Stimulated activated CD8-positive, alpha-beta memory T cell treated with anti-CD3 and anti-CD28 coated beads, Interleukin-12 subunit alpha, Interleukin-12 subunit beta, amount 100 ng/mL, for 4 hours (primary cell): ENCODE results near the gene LIMCH1.

ENCODE experiments used
- DNase-seq: peaks from one replicate; pipeline ENCODE4 v3.0.0-alpha.2; 2020; ENCODE audit warnings: low read depth

Gene LIMCH1

GRCh38 chr4:41528512-41529205 is 9.3 kb upstream of the LIMCH1 start:
- no peak for DNase-seq

DNA sequence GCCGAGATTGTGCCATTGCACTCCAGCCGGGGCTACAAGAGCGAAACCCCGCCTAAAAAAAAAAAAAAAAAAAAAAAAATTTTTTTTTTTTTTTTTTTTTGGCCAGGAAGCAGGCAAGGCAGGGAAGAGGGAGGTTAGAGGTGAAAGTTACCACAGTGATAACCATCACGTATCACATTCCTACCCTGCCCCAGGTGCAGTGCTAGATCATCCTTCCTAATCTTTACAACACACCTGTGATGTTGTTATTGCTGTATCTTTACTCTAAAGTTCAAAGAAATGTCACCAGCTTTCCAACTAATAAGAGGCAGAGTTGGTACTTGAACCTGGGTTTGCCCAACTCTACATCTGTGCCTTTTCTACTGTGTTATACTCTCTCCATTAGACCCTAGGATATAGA is 7.2 kb upstream of the LIMCH1 start:
- no peak for DNase-seq

- DNase-seq: no peak
These were observed 5.6 kb upstream of the LIMCH1 start for GRCh38 chr4:41532336-41532735.

DNA sequence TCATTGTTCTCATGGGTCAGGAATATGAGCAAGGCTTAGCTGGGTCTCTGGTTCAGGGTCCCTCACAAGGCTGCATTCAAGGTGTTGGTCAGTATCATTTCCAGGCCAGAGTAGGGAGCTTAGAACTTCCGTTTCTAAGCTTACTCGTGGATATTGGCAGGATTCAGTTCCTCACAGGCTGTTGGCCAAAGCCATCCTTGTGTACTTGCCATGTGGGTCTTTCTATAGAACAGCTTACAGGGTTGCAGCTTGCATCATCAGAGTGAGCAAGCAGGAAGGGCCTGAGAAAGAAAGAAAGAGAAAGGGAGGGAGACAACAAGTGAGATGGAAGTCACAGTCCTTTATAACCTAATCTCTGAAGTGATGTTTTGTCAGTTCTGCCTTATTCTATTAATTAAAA is 5.1 kb upstream of the LIMCH1 start:
- DNase-seq: no peak

- DNase-seq: no peak
These were observed 4.3 kb upstream of the LIMCH1 start for GRCh38 chr4:41533680-41534079.

DNA sequence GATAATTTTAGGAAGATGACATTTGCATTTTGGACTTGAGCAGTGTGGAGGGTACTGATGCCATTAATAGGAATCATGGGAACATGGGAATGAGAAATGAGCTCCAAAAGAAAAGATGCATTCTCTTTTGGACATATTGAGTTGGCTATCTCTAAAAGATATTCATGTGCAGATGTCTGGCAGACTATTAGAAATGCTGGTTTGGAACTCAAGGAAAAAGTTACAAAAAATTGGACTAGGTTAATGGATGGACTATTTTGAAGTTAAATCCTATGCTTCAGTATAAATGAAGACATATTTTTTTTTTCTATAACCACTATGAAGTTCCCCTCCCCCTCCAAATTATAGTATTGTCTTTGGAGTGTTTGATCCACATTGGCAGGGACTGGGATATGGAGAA is 3.6 kb upstream of the LIMCH1 start:
- DNase-seq: no peak

GRCh38 chr4:41535911-41536371 is 2.0 kb upstream of the LIMCH1 start:
- no peak for DNase-seq

DNA sequence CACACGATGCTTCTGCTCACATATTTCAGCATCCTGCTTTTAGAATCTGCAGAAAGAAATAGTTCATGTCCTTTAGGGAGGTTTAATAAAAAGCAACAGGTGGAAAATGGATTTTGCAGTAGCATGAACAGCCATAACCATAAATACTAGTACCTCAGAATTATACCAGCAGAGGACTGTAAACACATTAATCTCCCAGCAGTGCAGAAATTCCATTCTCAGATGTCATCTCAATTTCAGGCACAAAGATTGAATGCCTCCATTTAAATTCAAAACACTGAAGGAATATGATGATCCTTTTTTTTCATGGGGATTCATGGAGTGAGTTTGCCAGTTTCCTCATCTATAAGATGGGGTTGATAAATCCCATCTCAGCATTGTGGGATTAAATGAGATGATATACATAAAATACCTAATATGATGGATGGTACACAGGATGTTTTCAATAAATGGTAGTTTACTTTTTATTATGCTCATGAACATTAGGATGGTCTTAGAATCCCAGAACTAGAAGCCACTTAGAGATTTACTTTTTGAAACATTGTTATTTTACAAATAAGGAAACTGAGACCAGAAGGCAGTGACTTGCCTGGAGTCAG is 566 bp upstream of the LIMCH1 start:
- no peak for DNase-seq

- DNase-seq: no peak
These were observed 1.0 kb downstream of the LIMCH1 start for GRCh38 chr4:41538887-41539498.

DNA sequence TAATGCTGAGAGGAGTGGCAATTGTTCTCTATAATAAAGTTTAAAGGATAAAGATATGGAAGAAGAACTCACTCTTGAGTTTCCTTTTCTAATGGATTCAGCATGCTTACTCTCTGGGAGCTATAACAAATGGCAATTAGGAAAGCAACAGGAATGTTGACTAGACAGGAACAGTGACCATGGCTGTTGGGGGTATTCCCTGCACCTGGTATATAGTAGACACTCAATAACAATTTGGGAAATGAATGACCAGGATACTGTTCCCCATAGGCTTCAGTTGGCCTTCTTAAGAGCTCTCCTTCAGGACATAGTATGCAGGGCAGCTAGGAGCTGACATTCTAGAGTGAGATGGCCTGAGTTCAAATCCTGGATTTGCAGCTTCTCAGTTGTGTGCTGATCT is 1.8 kb downstream of the LIMCH1 start:
- no peak for DNase-seq

GRCh38 chr4:41540687-41541086 is 2.7 kb downstream of the LIMCH1 start:
- DNase-seq: no peak

GRCh38 chr4:41541687-41542094 is 3.7 kb downstream of the LIMCH1 start:
- DNase-seq: no peak

DNA sequence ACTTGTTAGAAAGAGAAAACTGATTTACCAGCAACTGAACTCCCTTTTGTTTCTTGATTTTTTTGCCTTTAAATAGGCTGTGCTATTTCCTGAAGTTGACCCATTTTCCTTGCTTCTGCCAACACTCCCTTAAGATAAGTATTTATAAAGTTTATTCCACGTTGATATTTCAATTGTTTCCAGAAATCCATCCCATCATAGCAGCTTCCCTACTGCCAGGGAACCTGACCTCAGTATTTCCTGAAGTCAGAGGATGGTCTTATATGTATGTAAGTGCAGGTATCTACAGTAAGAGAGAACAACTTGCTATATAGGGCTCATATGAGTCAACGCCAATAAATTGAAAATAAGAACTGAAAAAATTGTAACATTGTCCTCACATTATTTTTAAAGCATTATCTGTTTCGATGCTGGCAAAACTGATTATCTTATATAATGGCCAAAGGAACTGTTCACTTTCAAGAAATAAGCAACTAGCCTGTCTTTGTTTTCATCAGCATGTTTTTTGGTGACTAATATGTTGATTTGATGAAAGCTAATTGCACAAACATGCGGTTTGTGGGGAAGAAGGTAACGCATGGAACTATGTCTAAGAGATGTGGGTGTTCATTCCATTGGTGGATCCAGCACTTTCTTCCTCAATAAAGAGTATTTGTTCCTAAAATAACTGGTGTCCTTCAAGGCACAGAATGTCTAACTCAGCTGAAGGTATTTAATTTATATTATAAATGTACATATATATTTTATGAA is 4.7 kb downstream of the LIMCH1 start:
- DNase-seq: no peak

- no peak for DNase-seq
These were observed 7.3 kb downstream of the LIMCH1 start for GRCh38 chr4:41545238-41545637.

- DNase-seq: no peak
These were observed 8.7 kb downstream of the LIMCH1 start for GRCh38 chr4:41546638-41547037.

DNA sequence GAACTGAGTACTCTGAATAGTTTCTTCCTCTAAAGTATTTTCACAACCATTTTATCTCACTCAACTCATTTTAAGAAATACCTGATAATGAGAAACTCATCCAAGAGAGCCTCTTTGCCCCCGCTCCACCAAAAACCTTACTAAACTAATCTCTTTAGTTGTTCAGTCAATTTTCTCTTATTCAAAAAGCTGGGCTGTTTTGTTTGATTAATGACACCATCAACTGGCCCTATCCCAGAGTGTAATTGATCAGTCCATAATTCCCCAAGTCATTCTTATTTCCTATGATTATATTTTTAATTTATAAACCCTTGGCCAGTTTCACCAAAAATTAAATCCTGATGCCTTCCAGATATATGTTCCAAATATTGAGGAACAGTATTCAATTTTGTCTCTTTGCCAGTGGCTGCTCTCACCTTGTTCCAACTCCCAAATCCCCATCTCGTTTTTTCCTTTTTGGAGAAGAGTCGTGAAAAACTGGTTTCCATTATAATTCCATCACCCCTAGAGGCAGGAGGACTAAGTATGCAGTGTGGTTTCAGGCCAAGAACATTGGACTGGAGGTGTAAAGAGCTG is 10.4 kb downstream of the LIMCH1 start:
- DNase-seq: no peak

GRCh38 chr4:41549478-41549877 is 11.5 kb downstream of the LIMCH1 start:
- no peak for DNase-seq

- DNase-seq: no peak
These were observed 12.4 kb downstream of the LIMCH1 start for GRCh38 chr4:41550308-41550707.

DNA sequence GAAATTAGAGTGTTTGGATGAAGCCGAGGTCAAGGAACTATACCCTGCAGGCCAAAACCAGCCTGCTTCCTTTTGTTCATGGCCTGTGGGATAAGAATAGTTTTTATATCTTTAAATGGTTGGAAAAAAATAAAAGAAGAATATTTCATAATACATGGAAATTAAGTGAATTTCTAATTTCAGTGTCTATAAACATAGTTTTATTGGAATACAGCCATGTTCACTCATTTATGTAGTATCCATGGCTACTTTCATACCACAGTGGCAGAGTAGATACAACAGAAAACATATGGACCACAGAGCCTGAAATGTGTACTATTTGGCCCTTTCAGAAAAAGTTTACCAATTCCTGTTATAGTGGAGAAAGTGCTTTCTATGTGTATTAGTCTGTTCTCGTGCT is 13.6 kb downstream of the LIMCH1 start:
- no peak for DNase-seq

- DNase-seq: no peak
These were observed 16.9 kb downstream of the LIMCH1 start for GRCh38 chr4:41554905-41555304.

DNA sequence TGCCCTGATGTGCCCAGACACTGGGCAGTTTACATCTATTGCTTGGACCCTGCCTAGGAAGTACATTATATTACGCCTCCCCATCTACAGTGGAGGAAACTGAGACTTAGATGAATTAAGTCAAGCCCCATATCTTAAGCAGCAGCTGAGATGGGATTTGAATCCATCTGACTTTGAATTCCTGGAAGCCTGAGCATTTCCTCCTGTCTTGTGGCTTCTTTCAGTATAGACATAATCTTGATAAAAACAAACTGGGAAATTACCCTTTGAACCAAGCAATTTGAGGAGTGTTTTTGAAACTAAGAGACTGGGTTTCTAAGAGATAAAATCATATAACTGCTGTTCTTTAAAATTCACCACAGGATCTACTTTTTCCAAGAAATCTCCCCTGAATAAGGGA is 18.6 kb downstream of the LIMCH1 start:
- DNase-seq: no peak

DNA sequence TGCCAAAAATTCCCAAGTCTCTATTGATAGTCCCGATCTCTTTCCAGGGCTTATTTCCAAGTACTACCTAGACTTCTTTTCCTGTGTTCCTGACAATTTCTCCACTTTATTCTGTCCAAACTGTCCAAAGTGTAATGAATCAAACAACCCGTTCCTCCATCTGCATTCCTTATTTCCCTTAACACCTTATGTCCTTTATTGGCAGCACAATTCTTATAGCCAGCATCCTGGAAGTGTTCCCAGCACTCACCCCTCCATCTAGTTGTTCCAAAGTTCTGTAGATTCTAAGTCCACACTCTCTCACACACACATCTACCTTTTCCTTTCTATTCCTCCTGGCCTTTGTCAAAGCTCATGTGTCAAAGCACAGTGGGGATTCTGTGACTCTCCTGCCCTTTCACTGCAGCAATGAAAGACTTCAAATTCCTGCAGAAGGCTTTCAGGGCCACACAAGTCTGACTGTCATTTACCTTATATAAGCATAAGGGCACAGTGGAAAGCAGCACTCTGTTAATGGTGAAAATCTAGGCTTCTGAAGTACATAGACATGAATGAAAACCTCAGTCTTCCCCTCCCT is 22.1 kb downstream of the LIMCH1 start:
- no peak for DNase-seq
